HEK293T (cell line): ENCODE measurements around the gene METAP1D.

Experiments
- CTCF ChIA-PET: fragments of 350-600 bp; formaldehyde crosslinking; extraction: SDS; loops from one replicate; lab custom pipeline; 2021; ENCODE audit warnings: antibody characterized with exemption, inconsistent platforms; lab: Yijun Ruan, JAX
- POLR2A ChIA-PET: fragments of 350-600 bp; formaldehyde crosslinking; extraction: SDS; loops from one replicate; lab custom pipeline; 2020; ENCODE audit warnings: antibody characterized with exemption, inconsistent platforms; lab: Yijun Ruan, JAX
- DNase-seq: peaks from one replicate; pipeline ENCODE4 v3.0.0; 2012; ENCODE audit warnings: mixed read lengths; ENCODE audit errors: extremely low spot score
- ARNT ChIP-seq: fragments of 450-650 bp; IDR thresholded peaks from 2 replicates; pipeline ENCODE4 v1.6.1; 2017; ENCODE audit warnings: mild to moderate bottlenecking
- BHLHE40 ChIP-seq: fragments of 450-650 bp; IDR thresholded peaks from 2 replicates; pipeline ENCODE4 v1.6.1; 2016; ENCODE audit warnings: mild to moderate bottlenecking, moderate library complexity, borderline replicate concordance
- CTBP1 ChIP-seq: fragments of 450-650 bp; IDR thresholded peaks from 2 replicates; pipeline ENCODE4 v1.6.1; 2016; ENCODE audit warnings: borderline replicate concordance
- ELF4 ChIP-seq: fragments of 450-650 bp; IDR thresholded peaks from 2 replicates; pipeline ENCODE4 v1.6.1; 2017; ENCODE audit warnings: antibody characterized with exemption
- FOXA1 ChIP-seq: fragments of 450-650 bp; IDR thresholded peaks from 2 replicates; pipeline ENCODE4 v1.6.1; 2016; ENCODE audit warnings: mild to moderate bottlenecking
- FOXK2 ChIP-seq: fragments of 450-650 bp; IDR thresholded peaks from 2 replicates; pipeline ENCODE4 v1.6.1; 2016; ENCODE audit warnings: mild to moderate bottlenecking
- FOXM1 ChIP-seq: fragments of 450-650 bp; IDR thresholded peaks from 2 replicates; pipeline ENCODE4 v1.6.1; 2017; ENCODE audit warnings: mild to moderate bottlenecking, borderline replicate concordance
- HDGF ChIP-seq: fragments of 450-650 bp; IDR thresholded peaks from 2 replicates; pipeline ENCODE4 v1.6.1; 2017; ENCODE audit warnings: antibody characterized with exemption, borderline replicate concordance
- L3MBTL2 ChIP-seq: fragments of 450-650 bp; conservative IDR thresholded peaks from 2 replicates; pipeline ENCODE4 v1.6.1; 2016; ENCODE audit warnings: mild to moderate bottlenecking
- LEF1 ChIP-seq: fragments of 450-650 bp; IDR thresholded peaks from 2 replicates; pipeline ENCODE4 v1.6.1; 2017; ENCODE audit warnings: mild to moderate bottlenecking, borderline replicate concordance
- NFRKB ChIP-seq: fragments of 450-650 bp; IDR thresholded peaks from 2 replicates; pipeline ENCODE4 v1.6.1; 2016; ENCODE audit warnings: mild to moderate bottlenecking, moderate library complexity
- SP1 ChIP-seq: fragments of 450-650 bp; IDR thresholded peaks from 2 replicates; pipeline ENCODE4 v1.6.1; 2017
- SUZ12 ChIP-seq: fragments of 450-650 bp; IDR thresholded peaks from 2 replicates; pipeline ENCODE4 v1.6.1; 2016; ENCODE audit warnings: mild to moderate bottlenecking
- TARDBP ChIP-seq: fragments of 450-650 bp; IDR thresholded peaks from 2 replicates; pipeline ENCODE4 v1.6.1; 2016
- ZNF384 ChIP-seq: fragments of 450-650 bp; IDR thresholded peaks from 2 replicates; pipeline ENCODE4 v1.6.1; 2016
- TF ChIP-seq, protein P1 (sequence below): fragments of 450-650 bp; IDR thresholded peaks from 2 replicates; pipeline ENCODE4 v1.6.1; 2016

Gene METAP1D

GRCh38 chr2:172085460-172086159 lies 85.9 kb downstream of the METAP1D start, which contains the start of gene DLX1:
TSS of gene DLX1 (plus strand) at chr2:172085507. CDS start at chr2:172085678, 171 bp downstream.
- CTCF ChIA-PET = interaction anchor here (1.0 to 1.6 kb wide), 3 partner anchors 10 to 11 kb away, joined by 5 to 7 read pairs (median 6); no protein-coding TSS in a partner anchor
- POLR2A ChIA-PET = interaction anchor here (0.6 to 7.8 kb wide), 23 partner anchors 8 to 192 kb away, joined by 3 to 135 read pairs (median 5); partner anchors contain the start of genes DLX2, HAT1 and SLC25A12
- TF ChIP-seq FOXA1 (no peak), NFRKB (no peak), L3MBTL2 (peak; percentile 59)
- TF ChIP-seq, protein P1, sequence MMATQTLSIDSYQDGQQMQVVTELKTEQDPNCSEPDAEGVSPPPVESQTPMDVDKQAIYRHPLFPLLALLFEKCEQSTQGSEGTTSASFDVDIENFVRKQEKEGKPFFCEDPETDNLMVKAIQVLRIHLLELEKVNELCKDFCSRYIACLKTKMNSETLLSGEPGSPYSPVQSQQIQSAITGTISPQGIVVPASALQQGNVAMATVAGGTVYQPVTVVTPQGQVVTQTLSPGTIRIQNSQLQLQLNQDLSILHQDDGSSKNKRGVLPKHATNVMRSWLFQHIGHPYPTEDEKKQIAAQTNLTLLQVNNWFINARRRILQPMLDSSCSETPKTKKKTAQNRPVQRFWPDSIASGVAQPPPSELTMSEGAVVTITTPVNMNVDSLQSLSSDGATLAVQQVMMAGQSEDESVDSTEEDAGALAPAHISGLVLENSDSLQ = peak; percentile 52
- no peak for DNase-seq

DNA sequence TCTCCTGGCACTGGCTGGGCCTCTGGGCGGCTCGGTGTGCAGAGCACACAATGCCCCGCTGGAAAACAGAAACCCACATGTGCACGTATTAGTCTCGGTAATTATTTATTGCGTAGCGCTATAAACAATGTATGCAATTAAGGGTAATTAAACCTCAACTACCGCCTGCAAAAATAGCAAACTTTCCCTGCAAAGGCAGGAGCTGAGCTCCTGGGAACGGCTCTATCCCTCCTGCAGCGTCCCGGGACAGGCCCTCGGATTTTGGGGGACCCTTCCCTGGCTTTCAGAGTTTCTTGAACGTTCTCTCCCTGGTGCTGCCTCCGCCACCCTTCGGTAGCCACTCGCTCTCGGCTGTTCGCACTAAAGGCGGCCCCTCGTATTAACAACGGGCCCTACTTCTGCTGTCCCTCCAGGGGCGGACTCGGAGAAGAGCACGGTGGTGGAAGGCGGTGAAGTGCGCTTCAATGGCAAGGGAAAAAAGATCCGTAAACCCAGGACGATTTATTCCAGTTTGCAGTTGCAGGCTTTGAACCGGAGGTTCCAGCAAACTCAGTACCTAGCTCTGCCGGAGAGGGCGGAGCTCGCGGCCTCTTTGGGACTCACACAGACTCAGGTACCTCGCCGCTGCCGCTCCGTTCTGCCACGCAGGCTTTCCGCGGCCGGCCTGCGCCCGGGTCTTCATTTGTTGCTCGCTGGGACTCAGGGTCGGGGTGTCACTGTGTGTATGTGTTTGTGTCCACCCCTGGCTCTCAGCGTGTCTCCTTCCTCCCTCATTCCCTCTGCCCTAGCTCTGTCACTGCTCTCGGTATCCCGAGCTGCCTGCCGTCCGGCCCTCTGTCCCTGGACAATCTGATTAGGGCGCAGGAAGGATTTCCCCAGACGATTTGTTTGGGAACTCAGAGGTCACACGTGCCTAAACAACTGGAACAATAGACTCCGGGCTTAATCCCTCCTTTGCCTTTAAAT lies 86.8 kb downstream of the METAP1D start:
- POLR2A ChIA-PET = interaction anchor here (0.6 to 7.8 kb wide), 6 partner anchors 11 to 164 kb away, joined by 3 to 135 read pairs (median 8); partner anchors contain the start of gene HAT1

GRCh38 chr2:172087207-172087779 lies 87.5 kb downstream of the METAP1D start:
- ChIA-PET CTCF (interaction anchor here (1.6 kb wide), 1 partner anchor 8 kb away, joined by 7 read pairs; no protein-coding TSS in a partner anchor), POLR2A (interaction anchor here (1.4 to 7.8 kb wide), 2 partner anchors 10 to 14 kb away, joined by 8 to 135 read pairs; no protein-coding TSS in a partner anchor)
- DNase-seq = no peak
- TF ChIP-seq ZNF384 (no peak), TARDBP (no peak), BHLHE40 (no peak), ARNT (no peak), SP1 (no peak), NFRKB (no peak), LEF1 (no peak), SUZ12 (no peak), CTBP1 (no peak), L3MBTL2 (no peak), HDGF (no peak), ELF4 (no peak), FOXK2 (no peak), FOXM1 (no peak), FOXA1 (no peak)
- TF ChIP-seq, protein P1 = no peak

More for the DNA sequence above, 86.8 kb downstream of the METAP1D start:
- CTCF ChIA-PET = interaction anchor here (1.6 kb wide), 1 partner anchor 9 kb away, joined by 7 read pairs; no protein-coding TSS in a partner anchor
- no peak for TF ChIP-seq FOXK2
- TF ChIP-seq SP1 = no peak
- TF ChIP-seq L3MBTL2 = no peak
- TF ChIP-seq, protein P1 = no peak
- TF ChIP-seq FOXM1 = no peak
- no peak for TF ChIP-seq NFRKB
- TF ChIP-seq BHLHE40 = no peak
- TF ChIP-seq SUZ12 = no peak
- no peak for TF ChIP-seq FOXA1
- no peak for TF ChIP-seq HDGF
- TF ChIP-seq CTBP1 = no peak
- no peak for TF ChIP-seq TARDBP
- no peak for TF ChIP-seq ZNF384
- DNase-seq = no peak

- no peak for TF ChIP-seq CTBP1
- TF ChIP-seq SP1 = no peak
- no peak for TF ChIP-seq BHLHE40
- no peak for TF ChIP-seq FOXA1
- TF ChIP-seq, protein P1 = no peak
- TF ChIP-seq LEF1 = no peak
- no peak for TF ChIP-seq ELF4
- TF ChIP-seq FOXM1 = no peak
- no peak for TF ChIP-seq FOXK2
- no peak for TF ChIP-seq TARDBP
- TF ChIP-seq HDGF = no peak
- TF ChIP-seq SUZ12 = no peak
- no peak for TF ChIP-seq L3MBTL2
- TF ChIP-seq ARNT = no peak
- TF ChIP-seq NFRKB = no peak
- no peak for TF ChIP-seq ZNF384
- CTCF ChIA-PET = no interaction called here
- DNase-seq = no peak
- POLR2A ChIA-PET = interaction anchor here (7.8 kb wide), 1 partner anchor 10 kb away, joined by 135 read pairs; no protein-coding TSS in a partner anchor
These were observed 88.1 kb downstream of the METAP1D start for GRCh38 chr2:172087780-172088244.
